HEK293 (cell line): ENCODE measurements around the gene REC114.
A peak's percentile ranks its signal among the peaks of the same experiment; 100 is the strongest.

Source experiments
- CTCF ChIA-PET: fragments of 350-600 bp; formaldehyde crosslinking; extraction: SDS; loops from one replicate; lab custom pipeline; 2021; ENCODE audit warnings: antibody characterized with exemption; lab: Yijun Ruan, JAX
- POLR2A ChIA-PET: fragments of 300-600 bp; formaldehyde crosslinking; extraction: SDS; loops from one replicate; lab custom pipeline; 2020; ENCODE audit warnings: antibody characterized with exemption, inconsistent platforms; lab: Yijun Ruan, JAX
- H3K27ac ChIP-seq: fragments of 200-500 bp; sonication (Bioruptor generic); 2 replicates; pipeline ENCODE4 v1.5.1; 2014; ENCODE audit warnings: low read depth, low read length, control low read depth, inconsistent platforms; ENCODE audit errors: extremely low read depth
- H3K36me3 ChIP-seq, 2 experiments: fragments of 200-500 bp in 1 of 2; sonication (Bioruptor generic) in 1 of 2; 1 replicate in 1 of 2; 2 replicates in 1 of 2; pipeline ENCODE4 v1.5.1; 2014 to 2017; ENCODE audit warnings: inconsistent platforms in 2 of 2, low read length in 2 of 2; ENCODE audit not compliant: control insufficient read depth in 2 of 2, insufficient read depth in 1 of 2
- H3K4me1 ChIP-seq: fragments of 200-500 bp; sonication (Bioruptor generic); 2 replicates; pipeline ENCODE4 v1.5.1; 2014; ENCODE audit warnings: mild to moderate bottlenecking, low read length, inconsistent platforms; ENCODE audit not compliant: control insufficient read depth, insufficient read depth
- H3K4me3 ChIP-seq: 2 replicates; pipeline ENCODE4 v1.5.1; 2011; ENCODE audit warnings: low read depth, mild to moderate bottlenecking, control low read depth, low read length, moderate library complexity
- H3K9me3 ChIP-seq: fragments of 200-500 bp; sonication (Bioruptor generic); 2 replicates; pipeline ENCODE4 v1.5.1; 2014; ENCODE audit warnings: low read depth, low read length, inconsistent platforms; ENCODE audit not compliant: control insufficient read depth, insufficient read depth
- GFI1B ChIP-seq: fragments of 450-650 bp; formaldehyde crosslinking; IDR thresholded peaks from 2 replicates; pipeline ENCODE4 v1.5.1; 2016; ENCODE audit warnings: missing biosample characterization, missing genetic modification characterization
- PRDM1 ChIP-seq: fragments of 450-650 bp; formaldehyde crosslinking; IDR thresholded peaks from 2 replicates; pipeline ENCODE4; 2016; ENCODE audit warnings: missing biosample characterization, missing genetic modification characterization
- SCRT1 ChIP-seq: fragments of 450-650 bp; formaldehyde crosslinking; IDR thresholded peaks from 2 replicates; pipeline ENCODE4 v1.5.1; 2016; ENCODE audit warnings: missing biosample characterization, missing genetic modification characterization, borderline replicate concordance
- SCRT2 ChIP-seq: fragments of 450-650 bp; formaldehyde crosslinking; IDR thresholded peaks from 2 replicates; pipeline ENCODE4 v1.5.1; 2016; ENCODE audit warnings: missing biosample characterization, missing genetic modification characterization
- SP3 ChIP-seq: fragments of 450-650 bp; formaldehyde crosslinking; IDR thresholded peaks from 2 replicates; pipeline ENCODE4 v1.5.1; 2016; ENCODE audit warnings: missing biosample characterization, missing genetic modification characterization
- WT1 ChIP-seq: fragments of 450-650 bp; formaldehyde crosslinking; IDR thresholded peaks from 2 replicates; pipeline ENCODE4 v1.5.1; 2016; ENCODE audit warnings: missing biosample characterization, missing genetic modification characterization
- YY1 ChIP-seq: fragments of 450-650 bp; formaldehyde crosslinking; IDR thresholded peaks from 2 replicates; pipeline ENCODE4 v1.5.1; 2018; ENCODE audit warnings: missing biosample characterization, missing genetic modification characterization
- ZBTB1 ChIP-seq: fragments of 450-650 bp; formaldehyde crosslinking; IDR thresholded peaks from 2 replicates; pipeline ENCODE4 v1.5.1; 2016; ENCODE audit warnings: missing biosample characterization, missing genetic modification characterization
- ZNF433 ChIP-seq: fragments of 450-650 bp; formaldehyde crosslinking; IDR thresholded peaks from 2 replicates; pipeline ENCODE4 v1.5.1; 2016; ENCODE audit warnings: missing biosample characterization, missing genetic modification characterization, low read depth
- ZNF488 ChIP-seq: fragments of 450-650 bp; formaldehyde crosslinking; IDR thresholded peaks from 2 replicates; pipeline ENCODE4 v1.5.1; 2016; ENCODE audit warnings: missing biosample characterization, missing genetic modification characterization
- ZNF544 ChIP-seq: fragments of 450-650 bp; formaldehyde crosslinking; IDR thresholded peaks from 2 replicates; pipeline ENCODE4 v1.5.0; 2017; ENCODE audit warnings: missing biosample characterization, missing genetic modification characterization
- ZNF555 ChIP-seq: fragments of 450-650 bp; formaldehyde crosslinking; conservative IDR thresholded peaks from 2 replicates; pipeline ENCODE4 v1.5.1; 2017; ENCODE audit warnings: missing biosample characterization, mild to moderate bottlenecking, missing genetic modification characterization, inconsistent platforms
- ZNF580 ChIP-seq: fragments of 450-650 bp; formaldehyde crosslinking; IDR thresholded peaks from 2 replicates; pipeline ENCODE4 v1.5.1; 2016; ENCODE audit warnings: missing biosample characterization, missing genetic modification characterization
- ZNF664 ChIP-seq: fragments of 450-650 bp; formaldehyde crosslinking; IDR thresholded peaks from 2 replicates; pipeline ENCODE4 v1.5.1; 2016; ENCODE audit warnings: missing biosample characterization, missing genetic modification characterization
- ZNF704 ChIP-seq: fragments of 450-650 bp; formaldehyde crosslinking; IDR thresholded peaks from 2 replicates; pipeline ENCODE4 v1.5.1; 2016; ENCODE audit warnings: missing biosample characterization, missing genetic modification characterization
- TF ChIP-seq, protein P1 (sequence below): fragments of 450-650 bp; formaldehyde crosslinking; IDR thresholded peaks from 2 replicates; pipeline ENCODE4 v1.5.1; 2016; ENCODE audit warnings: missing biosample characterization, missing genetic modification characterization

Gene REC114

DNA sequence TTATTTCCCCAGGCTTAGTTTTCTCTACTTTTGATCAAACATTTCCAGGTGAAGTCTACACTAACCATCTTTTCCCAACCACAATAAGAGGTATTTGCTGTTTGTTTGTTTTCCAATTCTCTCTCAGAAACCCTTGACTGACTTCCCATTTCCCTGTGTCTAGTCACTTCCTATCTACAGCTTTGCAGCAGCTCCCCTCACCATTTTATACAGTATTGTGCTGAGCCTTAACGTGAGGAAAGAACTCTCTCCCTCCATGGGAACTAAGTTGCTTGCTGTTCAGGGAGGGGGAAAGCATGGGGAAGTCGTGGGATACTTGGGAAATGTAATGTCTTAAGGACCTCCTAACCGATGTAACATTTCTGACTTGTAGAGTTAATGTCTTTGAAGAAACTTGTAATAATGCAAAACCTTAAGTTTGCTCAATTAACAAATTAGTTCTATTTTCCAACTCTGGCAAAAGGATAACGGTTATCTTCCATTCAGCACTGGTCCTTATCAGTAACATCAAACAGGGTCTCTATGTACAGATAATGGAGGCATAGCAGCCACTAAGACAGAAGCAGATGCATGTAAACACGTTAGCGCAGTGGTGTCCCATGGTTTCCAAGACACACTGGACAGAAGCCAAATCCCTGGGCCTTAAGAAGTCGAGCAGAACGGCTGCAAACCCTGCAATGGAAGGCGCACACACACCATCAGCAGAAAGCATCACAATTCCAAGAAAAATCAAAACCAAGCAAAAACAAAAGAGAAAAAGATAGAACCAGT is 150.5 kb downstream of the REC114 start (continued):
- no peak for TF ChIP-seq SP3 (tag by site-specific recombination)
- TF ChIP-seq, all 188 proteins: peak for 5

DNA sequence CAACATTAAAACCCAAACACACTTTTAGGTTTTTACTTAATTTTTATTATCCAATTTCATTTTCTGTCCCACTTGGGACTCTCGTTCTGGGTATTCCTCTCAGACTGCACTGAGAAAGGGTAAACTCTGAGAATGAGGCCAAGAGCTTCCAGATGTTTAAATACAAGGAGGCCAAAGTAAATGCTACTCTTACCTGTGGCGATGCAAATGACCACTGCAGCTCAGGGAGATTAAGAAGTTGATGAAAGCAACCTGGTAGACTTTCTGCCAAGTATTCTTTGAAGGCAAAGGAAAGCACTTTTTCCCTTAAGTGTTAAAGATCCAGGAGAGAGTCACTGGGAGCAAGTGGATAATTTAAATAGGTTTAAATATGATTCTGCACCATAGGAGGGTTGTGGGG is 151.1 kb downstream of the REC114 start:
- peaks cover 14 to 25% of the 10 kb centered on the region in 2 experiments for H3K36me3 ChIP-seq
- POLR2A ChIA-PET = no interaction called here
- no peaks in the 10 kb centered on the region for H3K9me3 ChIP-seq
- CTCF ChIA-PET = interaction anchor here (1.5 kb wide), 1 partner anchor 13 kb away, joined by 6 read pairs; no protein-coding TSS in a partner anchor
- TF ChIP-seq ZBTB1 (tag by site-specific recombination) (no peak), PRDM1 (tag by site-specific recombination) (peak; percentile 65), ZNF555 (no peak)
- no peak overlapping the region for H3K27ac ChIP-seq
- peaks cover 49% of the 10 kb centered on the region for H3K4me1 ChIP-seq
- H3K4me3 ChIP-seq = no peak overlapping the region

GRCh38 chr15:73596174-73596573 is 153.2 kb downstream of the REC114 start:
- CTCF ChIA-PET = interaction anchor here (0.6 to 2.5 kb wide), 8 partner anchors 8 to 109 kb away, joined by 3 to 17 read pairs (median 4); no protein-coding TSS in a partner anchor
- Histone ChIP-seq H3K4me3 (no peak overlapping the region), H3K4me1 (peaks cover 64% of the 10 kb centered on the region), H3K27ac (no peak overlapping the region), H3K9me3 (no peaks in the 10 kb centered on the region), H3K36me3 (peaks cover 9% of the 10 kb centered on the region in 2 experiments)
- TF ChIP-seq, protein P1, sequence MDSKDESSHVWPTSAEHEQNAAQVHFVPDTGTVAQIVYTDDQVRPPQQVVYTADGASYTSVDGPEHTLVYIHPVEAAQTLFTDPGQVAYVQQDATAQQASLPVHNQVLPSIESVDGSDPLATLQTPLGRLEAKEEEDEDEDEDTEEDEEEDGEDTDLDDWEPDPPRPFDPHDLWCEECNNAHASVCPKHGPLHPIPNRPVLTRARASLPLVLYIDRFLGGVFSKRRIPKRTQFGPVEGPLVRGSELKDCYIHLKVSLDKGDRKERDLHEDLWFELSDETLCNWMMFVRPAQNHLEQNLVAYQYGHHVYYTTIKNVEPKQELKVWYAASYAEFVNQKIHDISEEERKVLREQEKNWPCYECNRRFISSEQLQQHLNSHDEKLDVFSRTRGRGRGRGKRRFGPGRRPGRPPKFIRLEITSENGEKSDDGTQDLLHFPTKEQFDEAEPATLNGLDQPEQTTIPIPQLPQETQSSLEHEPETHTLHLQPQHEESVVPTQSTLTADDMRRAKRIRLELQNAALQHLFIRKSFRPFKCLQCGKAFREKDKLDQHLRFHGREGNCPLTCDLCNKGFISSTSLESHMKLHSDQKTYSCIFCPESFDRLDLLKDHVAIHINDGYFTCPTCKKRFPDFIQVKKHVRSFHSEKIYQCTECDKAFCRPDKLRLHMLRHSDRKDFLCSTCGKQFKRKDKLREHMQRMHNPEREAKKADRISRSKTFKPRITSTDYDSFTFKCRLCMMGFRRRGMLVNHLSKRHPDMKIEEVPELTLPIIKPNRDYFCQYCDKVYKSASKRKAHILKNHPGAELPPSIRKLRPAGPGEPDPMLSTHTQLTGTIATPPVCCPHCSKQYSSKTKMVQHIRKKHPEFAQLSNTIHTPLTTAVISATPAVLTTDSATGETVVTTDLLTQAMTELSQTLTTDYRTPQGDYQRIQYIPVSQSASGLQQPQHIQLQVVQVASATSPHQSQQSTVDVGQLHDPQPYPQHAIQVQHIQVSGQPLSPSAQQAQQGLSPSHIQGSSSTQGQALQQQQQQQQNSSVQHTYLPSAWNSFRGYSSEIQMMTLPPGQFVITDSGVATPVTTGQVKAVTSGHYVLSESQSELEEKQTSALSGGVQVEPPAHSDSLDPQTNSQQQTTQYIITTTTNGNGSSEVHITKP (tag by site-specific recombination) = 0 out of 2 replicates have a peak, but pooled peaks have one; percentile 37
- no peak for TF ChIP-seq ZNF433 (tag by site-specific recombination)
- POLR2A ChIA-PET = interaction anchor here (0.8 to 1.2 kb wide), 2 partner anchors 36 kb away, joined by 3 read pairs; no protein-coding TSS in a partner anchor

GRCh38 chr15:73597036-73597638 is 154.2 kb downstream of the REC114 start:
- no peaks in the 10 kb centered on the region for H3K36me3 ChIP-seq
- H3K9me3 ChIP-seq = no peaks in the 10 kb centered on the region
- peaks cover 74% of the 10 kb centered on the region for H3K4me1 ChIP-seq
- no peak overlapping the region for H3K27ac ChIP-seq
- POLR2A ChIA-PET = interaction anchor here (1.2 kb wide), 2 partner anchors 35 kb away, joined by 3 read pairs; no protein-coding TSS in a partner anchor
- no peak overlapping the region for H3K4me3 ChIP-seq
- CTCF ChIA-PET = interaction anchor here (0.7 to 2.5 kb wide), 6 partner anchors 19 to 80 kb away, joined by 3 to 17 read pairs (median 4); no protein-coding TSS in a partner anchor
- TF ChIP-seq ZNF544 (no peak), ZNF488 (tag by site-specific recombination) (no peak), ZNF704 (tag by site-specific recombination) (no peak), ZNF580 (tag by site-specific recombination) (no peak), WT1 (tag by site-specific recombination) (no peak), ZNF664 (tag by site-specific recombination) (no peak), GFI1B (tag by site-specific recombination) (no peak), SCRT2 (peak; percentile 93), YY1 (no peak), SCRT1 (tag by site-specific recombination) (peak; percentile 89; the same call in 1 of the 2 replicates)
